Measurements from ENCODE around the gene LRPPRC. TPM values are rescaled to one million over a fixed set of nuclear protein-coding genes. Genes with fewer than 3 reads are reported as not detected.
A peak's percentile ranks its signal among the peaks of the same experiment; 100 is the strongest.
"Not testable (repeated sequence)": the region's sequence is repeated elsewhere in the genome, so short reads cannot be mapped to it uniquely, and the experiment has no call there.

Gene LRPPRC
- total RNA-seq = 49.0 and 54.4 TPM in 2 replicates

DNA sequence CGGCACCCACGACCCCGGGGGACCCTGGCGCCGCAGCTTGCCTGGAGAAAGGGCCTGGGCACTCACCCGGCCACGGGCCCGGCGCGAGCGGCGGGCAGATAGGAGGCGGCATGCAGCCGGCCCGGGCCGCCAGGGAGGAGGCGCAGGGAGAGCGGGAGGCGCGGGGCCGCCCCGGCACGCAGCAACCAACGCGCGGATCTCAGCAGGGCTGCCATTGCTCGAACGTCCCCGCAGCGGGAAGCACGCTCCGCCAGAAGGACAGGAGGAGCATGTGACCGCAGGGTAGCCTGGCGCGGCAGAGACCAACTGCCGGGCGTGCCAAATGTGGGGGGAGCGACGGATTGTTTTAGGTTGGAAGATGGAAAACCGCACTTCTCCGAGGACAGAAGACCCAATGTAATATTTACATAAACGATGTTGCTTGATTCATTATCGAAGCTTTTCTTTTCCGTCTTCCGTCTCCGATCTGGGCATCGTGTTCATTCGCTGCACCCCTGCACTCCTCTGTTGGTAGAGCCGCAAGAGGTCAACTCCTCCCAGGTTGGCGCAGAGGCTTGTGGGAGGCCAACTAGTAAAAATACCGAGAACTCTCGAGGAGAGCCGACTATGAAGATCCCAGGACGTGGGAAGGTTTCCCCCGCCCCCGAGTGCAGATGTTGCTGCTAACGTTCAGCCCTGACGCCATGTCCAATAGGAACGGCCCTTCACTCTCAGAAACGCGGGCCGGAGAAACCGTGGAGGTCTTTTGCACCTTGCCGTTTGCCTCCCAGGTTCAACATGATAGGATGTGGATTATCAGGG lies at the start of gene LRPPRC:
TSS of gene LRPPRC (minus strand) at position 257 of the 801 bp plus-strand sequence. CDS start at position 215, 42 bp downstream.
- peak; percentile 91 for DNase-seq (ENCODE audit: extremely low read depth, low read depth, low spot score)

GRCh38 chr2:44045061-44045460 lies 49.3 kb upstream of the LRPPRC start:
- DNase-seq (ENCODE audit: extremely low read depth, low read depth, low spot score) = no peak

DNA sequence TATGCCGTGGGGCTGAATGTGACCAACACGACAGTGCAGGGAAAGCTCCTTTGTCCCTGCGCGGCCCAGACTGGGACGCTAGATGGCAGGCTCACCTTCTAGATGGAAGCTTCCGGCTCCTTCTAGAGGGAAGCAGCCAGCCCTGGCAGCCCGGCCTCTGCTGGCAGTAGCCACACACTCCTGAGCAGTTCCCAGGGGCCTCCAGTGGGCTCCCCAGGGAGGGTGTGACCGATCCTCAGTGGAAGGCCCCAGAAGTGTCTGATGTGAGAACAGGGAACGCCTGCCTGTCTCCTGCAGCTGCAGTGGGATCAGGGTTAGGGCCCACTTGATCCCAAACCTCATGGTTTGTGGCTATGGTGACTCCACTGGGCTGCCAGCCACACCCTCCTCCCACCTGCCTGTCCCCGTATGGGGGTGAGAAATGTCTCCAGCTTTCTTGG lies 48.5 kb upstream of the LRPPRC start:
- peak; percentile 25 for DNase-seq (ENCODE audit: extremely low read depth, low read depth, low spot score)

GRCh38 chr2:44040365-44040764 lies 44.6 kb upstream of the LRPPRC start:
- no peak for DNase-seq (ENCODE audit: extremely low read depth, low read depth, low spot score)

DNA sequence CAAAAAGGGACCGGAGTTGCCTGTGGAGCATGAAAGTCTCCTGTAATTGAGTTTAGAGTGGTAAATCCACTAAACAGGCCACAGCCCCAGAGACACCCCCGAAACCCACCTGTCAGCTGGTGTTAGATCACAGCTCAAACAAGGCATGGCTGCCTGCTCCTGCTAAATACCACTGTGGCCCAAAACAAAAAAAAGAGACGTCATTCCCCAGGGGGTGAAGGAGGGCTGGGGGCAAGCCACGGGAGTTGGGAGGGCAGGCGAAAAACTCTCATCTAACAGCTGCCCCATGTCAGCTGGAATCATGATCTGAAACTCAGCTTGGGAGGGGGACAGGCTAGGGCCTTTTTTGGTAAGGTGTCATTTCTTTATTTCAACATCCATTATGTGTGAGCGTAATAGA lies 42.5 kb upstream of the LRPPRC start:
- DNase-seq (ENCODE audit: extremely low read depth, low read depth, low spot score) = no peak

GRCh38 chr2:44037221-44037620 lies 41.4 kb upstream of the LRPPRC start:
- DNase-seq (ENCODE audit: extremely low read depth, low read depth, low spot score) = no peak

DNA sequence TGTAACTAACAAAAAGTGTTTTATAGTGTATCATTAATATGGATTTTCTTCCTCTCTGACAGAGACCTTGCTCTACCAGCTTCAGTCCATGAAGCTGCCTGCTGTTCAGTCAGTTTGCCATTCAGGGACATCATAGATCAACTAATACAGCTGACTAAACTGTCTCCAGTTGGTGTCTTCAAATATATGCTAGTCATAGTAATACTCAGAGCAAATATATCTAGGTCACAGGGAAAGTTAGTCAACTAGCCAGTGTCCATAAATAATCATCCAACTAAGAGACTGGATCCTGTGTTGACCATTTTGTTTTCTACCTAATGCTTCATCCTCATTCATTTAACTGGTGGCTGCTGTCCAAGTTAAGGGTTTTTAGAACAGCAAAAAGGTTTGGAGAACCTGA lies 38.2 kb upstream of the LRPPRC start:
- DNase-seq (ENCODE audit: extremely low read depth, low read depth, low spot score) = no peak

- DNase-seq (ENCODE audit: extremely low read depth, low read depth, low spot score) = not testable (repeated sequence)
These were observed 31.3 kb upstream of the LRPPRC start for GRCh38 chr2:44027076-44027475.

- peak; percentile 9 for DNase-seq (ENCODE audit: extremely low read depth, low read depth, low spot score)
These were observed 20.5 kb upstream of the LRPPRC start for GRCh38 chr2:44016282-44016681.

DNA sequence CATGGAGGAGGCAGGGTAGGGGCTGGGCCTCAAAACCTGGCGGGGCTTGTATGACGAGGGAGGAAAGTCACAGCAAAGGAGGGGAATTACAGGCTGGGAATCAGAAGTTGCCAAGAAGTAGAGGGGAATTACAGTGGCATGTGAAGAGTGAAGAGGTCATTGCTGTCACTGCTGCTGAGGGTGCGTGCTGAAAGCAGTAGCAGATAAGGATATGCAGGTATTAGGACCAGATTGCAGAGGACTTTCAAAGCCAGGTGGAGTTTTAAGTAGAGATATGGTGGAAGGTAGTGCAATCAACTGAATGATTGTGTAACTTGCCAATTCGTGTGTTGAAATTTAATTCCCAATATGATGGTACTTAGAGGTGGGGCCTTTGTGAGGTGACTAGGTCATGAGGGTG lies 19.4 kb upstream of the LRPPRC start:
- DNase-seq (ENCODE audit: extremely low read depth, low read depth, low spot score) = no peak

GRCh38 chr2:44013205-44013604 lies 17.4 kb upstream of the LRPPRC start:
- not testable (repeated sequence) for DNase-seq (ENCODE audit: extremely low read depth, low read depth, low spot score)

DNA sequence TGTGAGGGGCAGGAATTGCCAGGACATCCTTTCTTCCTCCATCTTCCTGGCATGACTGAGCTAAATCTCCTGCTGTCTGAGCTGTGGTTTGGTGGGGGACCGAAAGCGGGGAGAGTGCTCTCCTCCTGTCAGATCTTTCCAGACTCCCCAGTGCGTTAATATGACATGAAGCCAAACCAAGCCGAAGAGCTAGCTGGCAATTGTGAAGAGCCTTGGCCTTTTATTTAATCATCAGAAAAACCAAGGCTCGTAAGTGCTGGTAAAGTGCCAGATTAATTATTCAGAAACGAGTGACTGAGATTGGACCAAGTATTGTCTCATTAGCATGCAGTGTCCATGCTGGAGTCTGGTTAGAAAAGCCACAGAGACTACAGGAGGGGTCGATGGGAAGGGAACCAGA lies 14.5 kb upstream of the LRPPRC start:
- DNase-seq (ENCODE audit: extremely low read depth, low read depth, low spot score) = no peak

DNA sequence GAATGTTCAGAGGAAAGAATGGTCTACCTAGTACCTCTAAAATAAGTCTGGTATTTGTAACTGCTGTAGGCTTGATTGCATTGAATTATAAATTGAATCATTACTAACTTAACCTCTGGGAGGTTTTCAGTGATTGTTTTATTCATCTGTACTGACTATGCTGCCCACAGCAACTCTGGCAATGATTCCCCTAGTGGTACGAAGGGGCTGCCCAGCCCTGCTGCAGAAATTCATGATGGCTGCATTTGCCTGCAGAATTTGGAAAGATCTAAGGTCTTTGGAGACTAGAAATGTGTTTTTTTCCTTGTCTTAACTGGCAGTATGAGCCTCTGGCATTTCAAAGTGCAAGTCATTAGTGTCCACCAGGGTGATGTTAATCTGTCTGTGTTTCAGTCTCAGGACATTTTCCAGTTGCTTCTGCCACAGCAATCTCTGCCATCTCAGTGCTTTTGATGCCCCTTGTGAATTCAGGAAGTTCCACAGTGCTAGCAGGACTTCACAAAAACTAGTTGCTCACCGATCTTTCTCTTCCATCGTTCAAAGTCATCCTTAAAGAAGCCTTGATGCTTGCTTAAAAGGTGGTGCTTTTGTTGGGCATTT lies 13.4 kb upstream of the LRPPRC start:
- no peak for DNase-seq (ENCODE audit: extremely low read depth, low read depth, low spot score)

DNA sequence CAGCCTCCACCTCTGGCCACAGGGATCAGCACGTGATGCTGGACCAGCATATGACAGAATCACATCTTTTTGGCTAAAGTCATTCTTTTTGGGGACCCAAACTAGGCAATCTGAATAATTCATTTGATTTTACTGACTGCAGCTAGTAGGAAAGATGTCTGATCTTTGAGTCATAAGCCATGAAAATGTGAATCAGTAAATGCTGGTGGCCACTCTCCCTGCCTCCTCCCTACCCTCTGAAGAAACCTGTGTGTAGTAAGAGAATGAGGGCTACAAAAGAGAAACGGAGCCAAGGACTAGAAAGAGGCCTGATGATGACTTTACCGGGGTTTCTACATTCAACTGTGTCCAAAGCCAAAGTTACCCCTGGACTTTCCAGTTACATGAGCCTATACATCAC lies 10.1 kb upstream of the LRPPRC start:
- no peak for DNase-seq (ENCODE audit: extremely low read depth, low read depth, low spot score)

DNA sequence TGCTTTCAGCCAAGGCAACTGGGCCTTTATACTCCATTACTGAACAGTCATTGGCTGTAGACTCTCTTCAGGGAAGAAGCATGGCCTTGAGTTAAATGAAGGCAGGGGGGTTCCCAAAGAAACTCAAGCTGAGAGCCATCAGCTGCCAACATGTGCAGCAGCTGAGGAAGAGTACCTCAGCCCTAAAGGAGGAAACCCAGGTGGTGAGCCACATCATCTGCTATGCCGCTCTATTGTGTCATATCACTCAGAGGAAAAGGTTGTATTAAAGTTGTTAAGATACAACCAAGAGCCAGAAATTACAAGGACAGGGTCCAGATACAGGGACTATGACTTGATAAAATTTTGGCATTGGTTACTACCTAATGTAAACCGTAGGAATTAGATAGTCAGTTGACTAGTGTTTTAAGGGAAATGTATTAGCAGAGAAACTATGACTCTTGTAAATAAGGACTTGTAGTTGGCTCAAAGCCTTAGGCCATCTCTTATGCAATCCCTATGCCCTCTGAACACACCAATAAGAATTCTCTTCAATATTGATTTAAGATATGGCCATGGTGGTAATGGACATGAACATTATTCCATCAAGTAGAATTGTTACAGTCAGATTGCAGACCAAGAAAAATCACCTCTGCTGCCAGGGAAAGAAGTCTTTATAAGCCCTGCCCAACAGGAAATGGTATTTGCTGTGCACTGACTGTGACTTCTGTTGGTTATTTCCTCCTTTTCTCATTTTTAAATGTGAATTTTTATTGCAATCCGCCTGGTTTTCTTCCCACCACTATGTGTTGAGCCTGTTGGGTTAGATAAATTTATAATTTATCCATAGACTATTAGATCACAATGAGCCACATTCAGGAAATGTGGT lies 9.2 kb upstream of the LRPPRC start:
- no peak for DNase-seq (ENCODE audit: extremely low read depth, low read depth, low spot score)

DNA sequence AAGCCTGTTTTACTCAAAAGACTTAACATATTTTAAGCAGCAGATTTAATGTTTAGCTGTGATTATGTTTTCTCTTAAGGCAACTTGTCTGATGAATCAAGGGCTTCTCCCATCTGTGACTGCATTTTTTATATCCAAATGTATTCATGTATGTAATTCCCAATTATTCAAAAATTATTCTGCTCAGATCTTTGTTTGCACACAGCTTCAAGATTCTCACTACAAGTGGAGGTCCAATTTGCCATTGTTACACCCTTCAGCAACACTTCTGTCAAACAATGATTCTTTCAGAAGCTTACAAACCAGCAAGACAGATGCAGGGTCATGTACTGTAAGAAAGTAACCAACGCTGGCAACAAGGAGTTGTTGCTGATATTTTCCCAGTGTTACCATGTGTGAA lies 5.9 kb upstream of the LRPPRC start:
- DNase-seq (ENCODE audit: extremely low read depth, low read depth, low spot score) = no peak

DNA sequence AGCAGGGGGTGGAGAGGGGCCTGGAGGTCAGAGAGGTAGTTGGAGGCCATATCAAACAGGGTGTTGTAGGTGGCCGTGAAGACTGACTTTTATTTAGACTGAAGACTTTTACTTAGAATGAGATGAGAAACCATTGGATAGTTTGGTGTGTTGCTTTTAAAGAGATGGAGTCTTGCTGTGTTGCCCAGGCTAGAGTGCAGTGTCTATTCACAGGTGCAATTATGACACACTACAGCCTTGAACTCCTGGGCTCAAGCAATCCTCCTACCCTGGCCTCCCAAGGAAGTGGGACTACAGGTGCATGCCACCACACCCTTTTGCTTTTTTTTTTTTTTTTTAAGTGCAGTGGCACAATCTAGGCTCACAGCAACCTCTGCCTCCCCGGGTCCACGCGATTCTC lies 2.5 kb upstream of the LRPPRC start:
- DNase-seq (ENCODE audit: extremely low read depth, low read depth, low spot score) = no peak

- no peak for DNase-seq (ENCODE audit: extremely low read depth, low read depth, low spot score)
These were observed 2.4 kb downstream of the LRPPRC start for GRCh38 chr2:43993437-43993836.

GRCh38 chr2:43989545-43989944 lies 6.2 kb downstream of the LRPPRC start:
- no peak for DNase-seq (ENCODE audit: extremely low read depth, low read depth, low spot score)

GRCh38 chr2:43986600-43986999 lies 9.2 kb downstream of the LRPPRC start:
- no peak for DNase-seq (ENCODE audit: extremely low read depth, low read depth, low spot score)

- DNase-seq (ENCODE audit: extremely low read depth, low read depth, low spot score) = no peak
These were observed 10.4 kb downstream of the LRPPRC start for GRCh38 chr2:43985359-43985758.
